Lower lobe of right lung (tissue), 2 donors: Measurements from ENCODE around the gene TAS2R19. TPM values are rescaled to one million over a fixed set of nuclear protein-coding genes. Genes with fewer than 3 reads are reported as not detected.

ENCODE experiments used
- ATAC-seq, 2 donors: fragments of 200-7000 bp; cut with Tn5 transposase; one replicate each; pipeline ENCODE4 v1.9.1; 2020 to 2022; ENCODE audit warnings: mild to moderate bottlenecking in 2 of 2, moderate library complexity in 2 of 2
- DNase-seq: peaks from one replicate; pipeline ENCODE4 v3.0.0-alpha.2; 2020
- H3K27ac ChIP-seq: fragments of 200-600 bp; one replicate; pipeline ENCODE4 v1.8.0; 2022
- H3K27me3 ChIP-seq: fragments of 200-600 bp; one replicate; pipeline ENCODE4 v1.8.0; 2022; ENCODE audit warnings: low read depth
- H3K36me3 ChIP-seq: fragments of 200-600 bp; one replicate; pipeline ENCODE4 v1.8.0; 2022; ENCODE audit warnings: mild to moderate bottlenecking
- H3K4me1 ChIP-seq: fragments of 200-600 bp; one replicate; pipeline ENCODE4 v1.8.0; 2022
- H3K4me3 ChIP-seq: fragments of 200-600 bp; one replicate; pipeline ENCODE4 v1.8.0; 2022; ENCODE audit warnings: mild to moderate bottlenecking
- H3K9me3 ChIP-seq: fragments of 200-600 bp; one replicate; pipeline ENCODE4 v1.8.0; 2022
- CTCF ChIP-seq: fragments of 200-600 bp; IDR thresholded peaks from one replicate; pipeline ENCODE4 v1.8.0; 2022; ENCODE audit warnings: antibody characterized with exemption, mild to moderate bottlenecking
- intact Hi-C: fragments of 100-400 bp; cut with DNase I; formaldehyde crosslinking; loops from one replicate; pipeline ENCODE4 v1.11.0; 2022
- total RNA-seq: library from RNA; stranded (reverse); fragmentation: NEBNext Ultra II Directional; extraction: Animal tissue kit (Norgen Biotek cat#: 25700); gene quantifications from one replicate; pipeline ENCODE4 v1.2.1, GENCODE V29; 2021
- donor health status: DM: no; HTN: yes; CAD: no; lungs with severe emphysema.

Gene TAS2R19
- total RNA-seq, 1 donor from 2014 or later = 2.8 TPM

GRCh38 chr12:11015775-11016430, 6.5 kb downstream of the TAS2R19 start:
- H3K4me1 ChIP-seq = no peaks in the 10 kb centered on the region
- H3K9me3 ChIP-seq = no peaks in the 10 kb centered on the region
- intact Hi-C loops = no loop called here
- no peak overlapping the region for H3K4me3 ChIP-seq
- H3K27me3 ChIP-seq = no peaks in the 10 kb centered on the region
- no peak for TF ChIP-seq CTCF
- H3K36me3 ChIP-seq = no peaks in the 10 kb centered on the region
- no peak for ATAC-seq
- H3K27ac ChIP-seq = no peak overlapping the region
- DNase-seq = no peak

GRCh38 chr12:11014234-11014633, 8.2 kb downstream of the TAS2R19 start:
- DNase-seq = no peak
- H3K9me3 ChIP-seq = no peaks in the 10 kb centered on the region
- no peak overlapping the region for H3K4me3 ChIP-seq
- no peak for TF ChIP-seq CTCF
- H3K27ac ChIP-seq = no peak overlapping the region
- ATAC-seq = no peak
- no peaks in the 10 kb centered on the region for H3K27me3 ChIP-seq
- H3K4me1 ChIP-seq = no peaks in the 10 kb centered on the region
- H3K36me3 ChIP-seq = no peaks in the 10 kb centered on the region
- intact Hi-C loops = no loop called here

- no peak overlapping the region for H3K27ac ChIP-seq
- ATAC-seq (no peak), DNase-seq (no peak)
- H3K4me3 ChIP-seq = no peak overlapping the region
- TF ChIP-seq CTCF = no peak
- no peaks in the 10 kb centered on the region for H3K4me1 ChIP-seq
- intact Hi-C loops = no loop called here
- no peaks in the 10 kb centered on the region for H3K36me3 ChIP-seq
- H3K9me3 ChIP-seq = no peaks in the 10 kb centered on the region
- no peaks in the 10 kb centered on the region for H3K27me3 ChIP-seq
These were observed 14.8 kb downstream of the TAS2R19 start for GRCh38 chr12:11007608-11008007.

DNA sequence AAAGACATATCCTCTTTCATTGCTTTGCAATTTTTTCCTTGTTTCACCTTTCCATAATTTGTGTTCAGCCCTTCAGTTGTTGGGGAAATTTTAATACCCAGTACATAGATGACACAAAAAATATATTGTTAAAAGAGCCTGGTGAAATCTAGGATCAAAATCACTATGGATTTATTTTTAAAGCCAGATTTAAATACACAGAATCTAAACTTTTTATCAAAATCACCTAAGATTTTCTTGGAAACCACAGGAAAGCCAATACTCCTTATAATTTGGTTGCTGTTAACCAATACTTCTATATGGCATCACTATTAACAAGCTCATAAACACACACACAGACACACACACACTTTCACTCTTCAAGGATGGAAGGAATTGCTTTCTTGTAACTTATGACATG, 24.2 kb downstream of the TAS2R19 start, which contains the start of gene TAS2R20:
TAS2R20 (minus strand) TSS at position 101 of the 400 bp plus-strand sequence. CDS start 429 bp downstream, outside the sequence.
- DNase-seq = no peak
- intact Hi-C loops = no loop called here
- no peak for ATAC-seq

DNA sequence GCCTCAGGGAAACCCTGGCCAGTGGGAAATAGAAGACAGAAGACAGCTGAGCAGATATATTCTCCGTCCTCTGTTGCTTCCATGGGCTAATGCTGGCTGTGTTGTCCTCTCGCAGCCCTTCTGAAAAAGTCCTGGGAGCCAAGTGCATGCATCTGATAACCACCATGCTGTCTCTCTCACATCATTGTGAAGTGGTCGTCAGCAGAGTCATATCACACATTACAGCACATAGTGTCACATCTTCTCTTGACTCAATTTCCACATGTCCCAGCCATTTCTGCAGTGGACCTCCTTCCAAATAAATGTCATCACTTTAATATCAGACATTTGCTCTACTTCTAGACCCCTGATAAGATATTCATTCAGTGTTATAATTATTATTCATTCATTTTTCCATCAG, 28.1 kb downstream of the TAS2R19 start:
- Histone ChIP-seq H3K27me3 (no peaks in the 10 kb centered on the region), H3K9me3 (no peaks in the 10 kb centered on the region), H3K36me3 (peaks cover 5% of the 10 kb centered on the region), H3K27ac (no peak overlapping the region), H3K4me3 (no peak overlapping the region), H3K4me1 (no peaks in the 10 kb centered on the region)
- DNase-seq = no peak
- TF ChIP-seq CTCF = no peak
- intact Hi-C loops = no loop called here
- no peak for ATAC-seq

More for the DNA sequence above, 24.2 kb downstream of the TAS2R19 start, which contains the start of gene TAS2R20:
- H3K4me1 ChIP-seq = no peaks in the 10 kb centered on the region
- no peaks in the 10 kb centered on the region for H3K27me3 ChIP-seq
- H3K9me3 ChIP-seq = no peaks in the 10 kb centered on the region
- no peak for TF ChIP-seq CTCF
- H3K4me3 ChIP-seq = no peak within 1 kb of the TSS
- H3K27ac ChIP-seq = no peak within 1 kb of the TSS
- H3K36me3 ChIP-seq = peaks cover 5% of the 10 kb centered on the region
